GM12878 (cell line): Measurements from ENCODE around the gene RAP1B. TPM values are rescaled to one million over a fixed set of nuclear protein-coding genes. Genes with fewer than 3 reads are reported as not detected.
A peak's percentile ranks its signal among the peaks of the same experiment; 100 is the strongest.

Experiments used
- BMI1 ChIP-seq: fragments of 450-650 bp; IDR thresholded peaks from 2 replicates; pipeline ENCODE4 v1.6.1; 2016; ENCODE audit warnings: mild to moderate bottlenecking, moderate library complexity, borderline replicate concordance
- BRCA1 ChIP-seq: IDR thresholded peaks from 2 replicates; pipeline ENCODE4 v1.6.1; 2011; ENCODE audit warnings: low read depth, low read length, improper control_type of control experiment
- CBFB ChIP-seq: IDR thresholded peaks from 2 replicates; pipeline ENCODE4 v1.6.1; 2016; ENCODE audit warnings: antibody characterized with exemption, low read depth
- DPF2 ChIP-seq: fragments of 450-650 bp; IDR thresholded peaks from 2 replicates; pipeline ENCODE4 v1.6.1; 2017; ENCODE audit warnings: mild to moderate bottlenecking
- IRF4 ChIP-seq: IDR thresholded peaks from 2 replicates; pipeline ENCODE4 v1.6.1; 2011; ENCODE audit warnings: low read depth, low read length
- KLF5 ChIP-seq: fragments of 450-650 bp; IDR thresholded peaks from 2 replicates; pipeline ENCODE4 v1.6.1; 2014; ENCODE audit warnings: mild to moderate bottlenecking; ENCODE audit not compliant: partially characterized antibody
- NRF1 ChIP-seq: conservative IDR thresholded peaks from 2 replicates; pipeline ENCODE4 v1.6.1; 2011; ENCODE audit warnings: mild to moderate bottlenecking, low read depth, low read length, improper control_type of control experiment
- WRNIP1 ChIP-seq: IDR thresholded peaks from 2 replicates; pipeline ENCODE4 v1.6.1; 2011; ENCODE audit warnings: low read depth, low read length, improper control_type of control experiment, borderline replicate concordance
- YBX1 ChIP-seq: fragments of 450-650 bp; IDR thresholded peaks from 2 replicates; pipeline ENCODE4 v1.6.1; 2016; ENCODE audit warnings: antibody characterized with exemption
- ZBTB33 ChIP-seq: fragments of 450-650 bp; IDR thresholded peaks from 2 replicates; pipeline ENCODE4 v1.6.1; 2017; ENCODE audit warnings: mild to moderate bottlenecking
- ZBTB4 ChIP-seq: fragments of 450-650 bp; formaldehyde crosslinking; IDR thresholded peaks from 2 replicates; pipeline ENCODE4 v1.4.0; 2022; ENCODE audit warnings: mild to moderate bottlenecking, moderate library complexity
- polyA plus RNA-seq, 11 experiments: library from polyadenylated mRNA; depleted of rRNA in 4 of 11; unstranded in 6 of 11; stranded (reverse) in 5 of 11; fragments of >200 nt; fragmentation: Nextera tagmentation in 4 of 11; fragmentation: Illumina TruSeq in 1 of 11; extraction: Ambion mirVana in 4 of 11; extraction: Trizol in 1 of 11; gene quantifications; 1 replicate in 1 of 11; 2 replicates in 10 of 11; pipeline versions ENCODE4 v1.2.1 to v1.2.3, GENCODE V29; 2011 to 2016; ENCODE audit warnings: inconsistent platforms in 2 of 11, missing spikeins in 2 of 11, low read depth in 1 of 11
- total RNA-seq, 4 experiments: library from RNA; depleted of rRNA in 3 of 4; stranded (reverse); fragments of >200 nt in 3 of 4; fragmentation: Illumina TruSeq in 1 of 4; extraction: Trizol in 1 of 4; gene quantifications; 2 replicates each; pipeline versions ENCODE4 v1.2.1 to v1.2.3, GENCODE V29; 2013 to 2021
- TF ChIP-seq, protein P1 (sequence below): fragments of 450-650 bp; IDR thresholded peaks from 2 replicates; pipeline ENCODE4 v1.6.1; 2017; ENCODE audit warnings: mild to moderate bottlenecking, moderate library complexity
- TF ChIP-seq, protein P2 (sequence below): fragments of 450-650 bp; IDR thresholded peaks from 2 replicates; pipeline ENCODE4 v1.6.1; 2017; ENCODE audit warnings: mild to moderate bottlenecking, low read depth, inconsistent platforms; ENCODE audit not compliant: poor library complexity, severe bottlenecking
- TF ChIP-seq, protein P3 (sequence below): fragments of 450-650 bp; IDR thresholded peaks from 2 replicates; pipeline ENCODE4 v1.6.1; 2018; ENCODE audit warnings: mild to moderate bottlenecking, low read depth, moderate library complexity; ENCODE audit not compliant: partially characterized antibody

Gene RAP1B
- total and polyA plus RNA-seq, 10 of the 15 experiments (the other 5 are each of a cell fraction or from before 2014, with no cell fraction given): 88.9 to 219 (median 127) TPM

- TF ChIP-seq, protein P1, sequence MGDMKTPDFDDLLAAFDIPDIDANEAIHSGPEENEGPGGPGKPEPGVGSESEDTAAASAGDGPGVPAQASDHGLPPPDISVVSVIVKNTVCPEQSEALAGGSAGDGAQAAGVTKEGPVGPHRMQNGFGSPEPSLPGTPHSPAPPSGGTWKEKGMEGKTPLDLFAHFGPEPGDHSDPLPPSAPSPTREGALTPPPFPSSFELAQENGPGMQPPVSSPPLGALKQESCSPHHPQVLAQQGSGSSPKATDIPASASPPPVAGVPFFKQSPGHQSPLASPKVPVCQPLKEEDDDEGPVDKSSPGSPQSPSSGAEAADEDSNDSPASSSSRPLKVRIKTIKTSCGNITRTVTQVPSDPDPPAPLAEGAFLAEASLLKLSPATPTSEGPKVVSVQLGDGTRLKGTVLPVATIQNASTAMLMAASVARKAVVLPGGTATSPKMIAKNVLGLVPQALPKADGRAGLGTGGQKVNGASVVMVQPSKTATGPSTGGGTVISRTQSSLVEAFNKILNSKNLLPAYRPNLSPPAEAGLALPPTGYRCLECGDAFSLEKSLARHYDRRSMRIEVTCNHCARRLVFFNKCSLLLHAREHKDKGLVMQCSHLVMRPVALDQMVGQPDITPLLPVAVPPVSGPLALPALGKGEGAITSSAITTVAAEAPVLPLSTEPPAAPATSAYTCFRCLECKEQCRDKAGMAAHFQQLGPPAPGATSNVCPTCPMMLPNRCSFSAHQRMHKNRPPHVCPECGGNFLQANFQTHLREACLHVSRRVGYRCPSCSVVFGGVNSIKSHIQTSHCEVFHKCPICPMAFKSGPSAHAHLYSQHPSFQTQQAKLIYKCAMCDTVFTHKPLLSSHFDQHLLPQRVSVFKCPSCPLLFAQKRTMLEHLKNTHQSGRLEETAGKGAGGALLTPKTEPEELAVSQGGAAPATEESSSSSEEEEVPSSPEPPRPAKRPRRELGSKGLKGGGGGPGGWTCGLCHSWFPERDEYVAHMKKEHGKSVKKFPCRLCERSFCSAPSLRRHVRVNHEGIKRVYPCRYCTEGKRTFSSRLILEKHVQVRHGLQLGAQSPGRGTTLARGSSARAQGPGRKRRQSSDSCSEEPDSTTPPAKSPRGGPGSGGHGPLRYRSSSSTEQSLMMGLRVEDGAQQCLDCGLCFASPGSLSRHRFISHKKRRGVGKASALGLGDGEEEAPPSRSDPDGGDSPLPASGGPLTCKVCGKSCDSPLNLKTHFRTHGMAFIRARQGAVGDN: 0 out of 2 replicates have a peak, but pooled peaks have one; percentile 72
- TF ChIP-seq BRCA1 (no peak), BMI1 (no peak), KLF5 (peak; percentile 70), ZBTB4 (CRISPR knock-in tag) (no peak), YBX1 (no peak), ZBTB33 (no peak), IRF4 (peak; percentile 74), NRF1 (peak; percentile 95), DPF2 (0 out of 2 replicates have a peak, but pooled peaks have one; percentile 43), WRNIP1 (peak; percentile 94), CBFB (peak; percentile 57; the same call in 1 of the 2 replicates)
- TF ChIP-seq, protein P2, sequence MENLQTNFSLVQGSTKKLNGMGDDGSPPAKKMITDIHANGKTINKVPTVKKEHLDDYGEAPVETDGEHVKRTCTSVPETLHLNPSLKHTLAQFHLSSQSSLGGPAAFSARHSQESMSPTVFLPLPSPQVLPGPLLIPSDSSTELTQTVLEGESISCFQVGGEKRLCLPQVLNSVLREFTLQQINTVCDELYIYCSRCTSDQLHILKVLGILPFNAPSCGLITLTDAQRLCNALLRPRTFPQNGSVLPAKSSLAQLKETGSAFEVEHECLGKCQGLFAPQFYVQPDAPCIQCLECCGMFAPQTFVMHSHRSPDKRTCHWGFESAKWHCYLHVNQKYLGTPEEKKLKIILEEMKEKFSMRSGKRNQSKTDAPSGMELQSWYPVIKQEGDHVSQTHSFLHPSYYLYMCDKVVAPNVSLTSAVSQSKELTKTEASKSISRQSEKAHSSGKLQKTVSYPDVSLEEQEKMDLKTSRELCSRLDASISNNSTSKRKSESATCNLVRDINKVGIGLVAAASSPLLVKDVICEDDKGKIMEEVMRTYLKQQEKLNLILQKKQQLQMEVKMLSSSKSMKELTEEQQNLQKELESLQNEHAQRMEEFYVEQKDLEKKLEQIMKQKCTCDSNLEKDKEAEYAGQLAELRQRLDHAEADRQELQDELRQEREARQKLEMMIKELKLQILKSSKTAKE: no peak
- TF ChIP-seq, protein P3, sequence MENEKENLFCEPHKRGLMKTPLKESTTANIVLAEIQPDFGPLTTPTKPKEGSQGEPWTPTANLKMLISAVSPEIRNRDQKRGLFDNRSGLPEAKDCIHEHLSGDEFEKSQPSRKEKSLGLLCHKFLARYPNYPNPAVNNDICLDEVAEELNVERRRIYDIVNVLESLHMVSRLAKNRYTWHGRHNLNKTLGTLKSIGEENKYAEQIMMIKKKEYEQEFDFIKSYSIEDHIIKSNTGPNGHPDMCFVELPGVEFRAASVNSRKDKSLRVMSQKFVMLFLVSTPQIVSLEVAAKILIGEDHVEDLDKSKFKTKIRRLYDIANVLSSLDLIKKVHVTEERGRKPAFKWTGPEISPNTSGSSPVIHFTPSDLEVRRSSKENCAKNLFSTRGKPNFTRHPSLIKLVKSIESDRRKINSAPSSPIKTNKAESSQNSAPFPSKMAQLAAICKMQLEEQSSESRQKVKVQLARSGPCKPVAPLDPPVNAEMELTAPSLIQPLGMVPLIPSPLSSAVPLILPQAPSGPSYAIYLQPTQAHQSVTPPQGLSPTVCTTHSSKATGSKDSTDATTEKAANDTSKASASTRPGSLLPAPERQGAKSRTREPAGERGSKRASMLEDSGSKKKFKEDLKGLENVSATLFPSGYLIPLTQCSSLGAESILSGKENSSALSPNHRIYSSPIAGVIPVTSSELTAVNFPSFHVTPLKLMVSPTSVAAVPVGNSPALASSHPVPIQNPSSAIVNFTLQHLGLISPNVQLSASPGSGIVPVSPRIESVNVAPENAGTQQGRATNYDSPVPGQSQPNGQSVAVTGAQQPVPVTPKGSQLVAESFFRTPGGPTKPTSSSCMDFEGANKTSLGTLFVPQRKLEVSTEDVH: peak; percentile 97
Measured at GRCh38 chr12:68686595-68687521, 76.2 kb downstream of the RAP1B start, which contains the start of gene NUP107 (continued).
